ENCODE results near the gene PANK4. TPM values are rescaled to one million over a fixed set of nuclear protein-coding genes. Genes with fewer than 3 reads are reported as not detected.

PANK4 gene
- total RNA-seq, 1 experiment from 2014 or later = 32.2 TPM

DNA sequence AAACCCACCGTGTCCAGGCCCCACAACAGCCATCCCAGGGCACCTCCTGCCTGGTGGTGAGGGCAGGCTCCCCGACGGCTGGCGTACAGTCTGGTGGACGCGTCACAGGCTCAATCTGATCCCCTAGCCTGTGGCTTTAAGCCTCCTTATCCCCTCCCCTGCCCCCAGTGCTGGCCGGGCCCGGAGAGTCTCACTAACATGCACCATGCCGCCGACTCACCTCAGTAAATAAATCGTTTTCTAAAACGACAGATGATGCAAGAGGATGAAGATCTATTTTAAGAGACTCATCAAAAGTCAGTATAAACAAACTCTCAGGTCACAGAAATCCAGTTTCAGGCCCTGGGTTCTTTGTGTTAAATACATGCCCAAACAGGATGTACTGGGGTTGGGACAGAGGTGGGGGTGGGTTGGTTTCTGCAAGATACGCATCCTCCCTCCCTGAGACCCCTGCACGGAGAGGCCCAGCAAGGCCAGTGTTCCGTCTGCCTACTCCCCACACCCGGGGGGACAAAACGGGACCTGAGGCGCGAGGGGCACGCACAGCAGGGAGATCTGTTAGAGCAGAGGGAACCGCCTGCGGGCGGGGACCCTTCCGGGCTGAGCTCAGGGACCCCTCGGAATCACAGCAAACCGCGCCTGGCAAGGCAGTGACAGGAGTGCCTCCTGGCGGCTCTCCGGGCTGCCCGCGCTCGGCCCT, 3.1 kb downstream of the PANK4 start:
- no peak overlapping the region for H2BK5ac ChIP-seq (ENCODE audit: insufficient read length, low read length)
- peak; percentile 43 for TF ChIP-seq CTCF (conservative IDR thresholded peaks at IDR 0.05)
- no peak overlapping the region for H3T11ph ChIP-seq (ENCODE audit: low read length)
- peak; percentile 59 for DNase-seq
- H3K9ac ChIP-seq (ENCODE audit: extremely low read depth, insufficient read length, low read length) = no peak overlapping the region
- H2AFZ ChIP-seq (ENCODE audit: low read length) = no peak overlapping the region
- no peaks in the 10 kb centered on the region for H4K20me1 ChIP-seq (ENCODE audit: control insufficient read depth, insufficient read depth, insufficient read length)
- no peak overlapping the region for H3K18ac ChIP-seq (ENCODE audit: insufficient read length, low read depth, low read length)
- H4K91ac ChIP-seq (ENCODE audit: insufficient read length, low read depth, low read length) = no peak overlapping the region
- no peak overlapping the region for H4K5ac ChIP-seq (ENCODE audit: insufficient read length, low read depth, low read length)
- peaks cover 16% of the 10 kb centered on the region for H3K79me1 ChIP-seq (ENCODE audit: insufficient read depth, low read depth, low read length, poor library complexity, severe bottlenecking)
- H2BK120ac ChIP-seq (ENCODE audit: low read depth, low read length, poor library complexity, severe bottlenecking) = no peak overlapping the region
- no peak overlapping the region for H2AK5ac ChIP-seq (ENCODE audit: insufficient read length, low read length)
- no peak overlapping the region for H2BK15ac ChIP-seq (ENCODE audit: low read depth, low read length)
- no peak overlapping the region for H3K56ac ChIP-seq (ENCODE audit: insufficient read length, low read depth, low read length)
- H3K4me1 ChIP-seq (ENCODE audit: insufficient read depth, low read length) = peaks cover 2% of the 10 kb centered on the region; the same call in 1 of the 2 replicates
- no CpG with 5 or more reads among the region's 32 CpGs for WGBS (ENCODE audit: extremely low coverage, insufficient read length, low lambda C conversion rate)
- Mint-ChIP-seq H3K27ac (no peak overlapping the region), H3K9me3 (no peaks in the 10 kb centered on the region; a peak in 2 of 5 replicates), H3K27me3 (ENCODE audit: low read depth) (peaks cover 17% of the 10 kb centered on the region), H3K36me3 (ENCODE audit: insufficient read depth in 1 of 3, low read depth in 3 of 3) (peaks cover 26 to 34% (median 26%) of the 10 kb centered on the region in 3 experiments), H3K4me3 (no peak overlapping the region), H3K4me1 (peaks cover 20 to 24% of the 10 kb centered on the region in 2 experiments)
- H3K27ac ChIP-seq (ENCODE audit: insufficient read length, low read depth, low read length) = no peak overlapping the region
- H4K8ac ChIP-seq (replicated peaks; ENCODE audit: insufficient read length, low read depth, low read length) = no peak overlapping the region
- no peaks in the 10 kb centered on the region for H3K9me3 ChIP-seq (ENCODE audit: control insufficient read depth, low read depth, low read length)
- no peak overlapping the region for H2BK12ac ChIP-seq (ENCODE audit: insufficient read length, low read depth, low read length)
- no peak overlapping the region for H3K14ac ChIP-seq (ENCODE audit: insufficient read depth, low read length)
- H3K79me2 ChIP-seq (ENCODE audit: insufficient read depth, low read length) = peaks cover 25% of the 10 kb centered on the region; the same call in 1 of the 2 replicates
- H3K23me2 ChIP-seq (ENCODE audit: insufficient read length, low read depth, low read length, poor library complexity, severe bottlenecking) = peaks cover 11% of the 10 kb centered on the region
- no peak overlapping the region for H3K4me2 ChIP-seq (ENCODE audit: insufficient read depth, insufficient read length, low read length)
- no peak overlapping the region for H2BK20ac ChIP-seq (ENCODE audit: low read depth, low read length, poor library complexity, severe bottlenecking)
- H3K4ac ChIP-seq (ENCODE audit: low read depth, low read length) = no peak overlapping the region
- H3K23ac ChIP-seq (ENCODE audit: insufficient read length, low read depth, low read length) = no peak overlapping the region
- peaks cover 12% of the 10 kb centered on the region; the same call in 1 of the 2 replicates for H3K27me3 ChIP-seq (ENCODE audit: insufficient read depth, low read length)
